Left kidney (tissue), 2 donors: ENCODE data around the gene ANG. TPM values are rescaled to one million over a fixed set of nuclear protein-coding genes. Genes with fewer than 3 reads are reported as not detected.
"Not testable (repeated sequence)": the region's sequence is repeated elsewhere in the genome, so short reads cannot be mapped to it uniquely, and the experiment has no call there.

Experiments
- DNase-seq: peaks from one replicate; pipeline ENCODE4 v3.0.0-alpha.2; 2013
- polyA plus RNA-seq: library from polyadenylated mRNA; unstranded; fragments of 120-200 nt; gene quantifications from one replicate; pipeline ENCODE4 v1.2.1, GENCODE V29; 2013; ENCODE audit not compliant: insufficient read length

Gene ANG
- polyA plus RNA-seq, 1 donor = 3.3 TPM

DNA sequence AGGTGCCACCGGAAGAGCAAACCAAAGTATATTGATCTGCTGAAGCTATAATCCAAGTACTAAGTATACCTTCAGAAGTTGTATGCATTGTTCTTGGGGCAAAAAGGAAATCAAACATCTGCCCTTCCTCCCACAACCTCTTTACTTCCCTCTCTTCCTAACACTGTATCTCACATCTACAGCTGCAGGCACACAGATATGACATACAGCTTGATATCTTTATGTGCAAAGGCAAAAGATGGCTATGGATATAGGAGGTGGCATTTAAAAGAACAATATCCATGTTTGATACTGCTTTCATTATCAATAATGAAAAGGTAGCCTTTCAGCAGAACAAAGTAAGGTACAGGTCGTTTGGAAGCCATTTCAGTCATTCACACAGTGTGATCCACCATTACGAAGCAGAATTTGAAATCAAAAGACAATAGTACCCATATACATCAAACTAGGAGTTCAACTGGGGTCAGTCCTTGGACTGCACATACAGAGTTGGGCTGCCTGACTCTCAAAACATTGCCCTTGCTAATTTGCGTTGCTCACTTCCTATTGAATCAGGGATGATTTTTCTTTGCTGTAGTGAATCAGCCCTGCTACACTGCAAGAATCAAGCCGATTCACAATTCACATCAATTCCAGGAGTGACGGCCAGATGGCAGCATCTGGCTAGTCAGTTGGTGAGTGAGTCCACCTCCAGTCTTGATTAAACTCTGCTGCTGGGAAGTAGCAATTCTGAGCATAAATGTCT lies 8.9 kb downstream of the ANG start:
- peak; percentile 75 for DNase-seq

DNA sequence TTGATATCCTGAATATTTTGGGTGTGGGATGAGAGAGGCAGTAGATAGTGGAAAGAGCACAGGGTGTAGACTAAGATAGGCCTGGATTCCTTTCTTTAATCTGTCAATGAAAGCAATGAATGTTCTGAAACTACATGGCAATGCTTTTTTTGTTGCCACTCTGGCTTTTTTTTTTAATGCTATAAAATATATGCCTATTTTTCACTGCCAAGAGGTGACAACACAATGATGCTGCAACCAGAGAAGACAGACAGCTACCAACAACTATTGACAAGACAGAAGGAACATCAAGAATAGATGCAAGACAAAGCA lies 9.4 kb downstream of the ANG start:
- no peak for DNase-seq

DNA sequence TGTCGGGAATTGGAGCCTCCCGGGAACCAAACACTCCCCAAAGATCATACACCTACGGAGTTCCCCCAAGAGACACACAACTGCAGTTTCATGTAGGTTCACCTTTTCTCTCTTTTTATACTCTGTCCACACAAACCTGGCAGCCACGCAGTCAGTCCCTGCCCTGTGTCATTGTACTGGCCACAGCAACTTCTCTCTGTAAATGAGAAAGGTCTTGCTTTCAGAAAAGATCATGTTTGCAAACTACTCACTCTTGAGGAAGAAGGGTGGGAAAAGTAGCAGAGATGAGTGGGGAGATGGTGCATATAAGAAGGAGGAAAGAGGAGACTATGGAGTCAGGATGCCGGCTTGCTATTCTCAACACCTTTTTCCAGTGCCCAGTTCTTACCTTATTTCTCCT lies 10.4 kb downstream of the ANG start:
- no peak for DNase-seq

DNA sequence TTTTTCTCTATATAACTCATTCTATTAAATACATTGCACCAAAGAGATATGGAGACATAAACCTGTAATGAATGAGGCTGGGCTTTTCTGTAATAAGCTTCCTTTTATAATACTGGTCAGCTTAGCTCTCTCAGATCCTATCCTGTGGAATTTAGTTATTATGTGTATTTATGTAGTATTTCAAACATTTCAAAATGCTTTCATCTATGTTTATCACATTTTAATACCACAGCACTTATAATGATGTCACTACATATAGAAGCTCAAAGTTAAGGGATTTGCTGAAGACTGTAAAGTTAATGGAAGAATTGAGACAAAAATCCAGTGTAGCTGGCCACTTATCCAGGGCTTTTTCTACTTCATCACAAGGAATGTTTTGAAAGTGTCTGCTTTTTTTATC lies 11.4 kb downstream of the ANG start:
- DNase-seq = no peak

DNA sequence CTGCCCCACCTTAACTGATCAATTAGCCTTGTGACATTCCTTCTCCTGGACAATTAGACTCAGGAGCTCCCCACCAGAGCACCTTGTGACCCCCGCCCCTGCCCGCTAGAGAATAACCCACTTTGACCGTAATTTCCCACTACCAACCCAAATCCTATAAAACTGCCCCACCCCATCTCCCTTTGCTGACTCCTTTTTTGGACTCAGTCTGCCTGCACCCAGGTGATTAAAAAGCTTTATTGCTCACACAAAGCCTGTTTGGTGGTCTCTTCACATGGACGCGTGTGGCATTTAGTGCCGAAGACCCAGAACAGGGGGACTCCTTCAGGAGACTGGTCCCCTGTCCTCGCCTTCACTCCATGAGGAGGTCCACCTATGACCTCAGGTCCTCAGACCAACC lies 12.4 kb downstream of the ANG start:
- DNase-seq = not testable (repeated sequence)

DNA sequence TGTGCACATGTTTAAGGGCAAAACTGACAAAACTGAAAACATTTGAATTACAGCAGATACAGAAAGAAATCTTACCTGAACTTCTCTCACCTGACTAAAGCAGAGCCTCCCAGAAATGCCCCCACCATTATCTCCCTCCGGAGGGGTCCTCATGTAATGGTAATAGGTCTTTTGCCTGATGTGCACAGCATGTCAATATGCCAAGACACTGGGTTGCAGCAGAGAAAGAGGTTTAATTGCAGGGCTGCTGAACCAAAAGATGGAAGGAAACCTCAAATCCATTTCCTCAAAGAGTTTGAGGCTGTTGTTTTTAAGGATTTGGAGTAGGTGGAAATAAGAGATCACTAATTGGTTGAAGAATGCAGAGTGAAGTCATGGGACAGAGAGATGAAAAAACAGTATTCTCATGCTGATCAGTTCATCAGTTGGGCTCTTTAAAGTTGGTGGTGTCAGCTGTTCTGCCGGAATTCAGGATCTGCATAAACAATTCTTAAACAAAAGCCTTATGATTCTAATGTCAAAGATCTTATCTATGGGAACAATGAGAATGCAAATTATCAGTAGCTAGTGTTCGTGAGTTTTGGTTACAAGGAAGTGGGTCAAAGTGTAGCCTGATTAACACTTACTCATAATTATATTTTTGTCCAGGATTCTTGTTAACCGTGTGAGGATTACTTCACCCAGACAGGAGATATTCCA lies 18.2 kb downstream of the ANG start:
- DNase-seq = no peak

DNA sequence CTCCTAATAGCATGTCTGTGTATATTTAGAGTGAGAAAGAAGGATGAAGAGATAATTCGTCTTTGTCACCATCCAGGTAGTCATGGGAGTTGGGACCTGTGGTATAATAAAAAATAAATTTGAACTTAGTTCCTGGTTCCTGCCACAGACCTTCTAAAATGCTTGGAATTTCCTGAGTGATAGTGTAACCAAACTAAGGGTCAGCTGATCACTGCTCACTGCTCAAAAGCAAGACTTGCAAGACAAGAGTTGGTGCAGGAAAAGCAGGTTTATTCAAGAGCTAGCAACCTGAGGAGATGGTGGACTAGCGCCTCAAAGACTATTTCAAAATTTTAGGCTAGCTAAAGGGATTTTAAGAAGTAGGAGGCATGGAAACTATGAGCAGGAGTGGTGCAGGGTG lies 19.1 kb downstream of the ANG start:
- DNase-seq = no peak

DNA sequence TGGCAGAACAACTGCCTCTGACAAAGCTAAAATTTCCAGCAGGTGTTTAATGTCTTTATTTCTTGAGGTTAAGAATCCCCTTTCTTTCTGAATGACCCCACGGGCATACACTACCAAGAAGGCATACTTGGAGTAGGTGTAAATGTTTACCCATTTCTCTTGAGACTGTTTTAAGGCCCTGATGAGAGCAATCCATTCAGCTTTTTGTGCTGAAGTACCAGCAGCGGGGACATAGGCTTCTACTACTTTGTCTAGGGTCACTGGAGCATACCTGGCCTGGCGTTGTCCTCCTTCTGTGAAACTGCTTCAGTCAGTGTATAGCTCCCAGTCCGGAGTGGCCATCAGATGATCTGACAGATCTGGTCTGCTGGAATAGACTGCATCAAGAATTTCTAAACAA lies 22.7 kb downstream of the ANG start:
- no peak for DNase-seq

DNA sequence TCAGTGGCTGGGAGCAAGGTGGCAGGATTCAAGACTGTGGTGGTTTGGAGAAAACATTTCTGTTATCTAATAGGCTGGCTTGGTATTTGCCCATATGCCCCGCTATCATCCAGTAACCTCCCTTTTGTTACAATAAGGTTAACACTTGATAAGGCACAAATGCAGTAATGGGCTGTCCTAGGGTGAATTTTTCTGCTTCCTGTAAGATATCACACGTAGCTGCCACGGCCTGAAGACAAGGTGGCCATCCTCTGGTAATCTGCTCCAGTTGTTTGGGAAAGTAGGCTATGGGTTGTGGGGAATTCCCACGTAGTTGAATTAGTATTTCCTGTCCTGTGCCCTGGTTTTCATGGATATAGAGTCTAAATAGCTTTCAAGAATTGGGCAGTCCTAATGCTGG lies 23.1 kb downstream of the ANG start:
- no peak for DNase-seq

DNA sequence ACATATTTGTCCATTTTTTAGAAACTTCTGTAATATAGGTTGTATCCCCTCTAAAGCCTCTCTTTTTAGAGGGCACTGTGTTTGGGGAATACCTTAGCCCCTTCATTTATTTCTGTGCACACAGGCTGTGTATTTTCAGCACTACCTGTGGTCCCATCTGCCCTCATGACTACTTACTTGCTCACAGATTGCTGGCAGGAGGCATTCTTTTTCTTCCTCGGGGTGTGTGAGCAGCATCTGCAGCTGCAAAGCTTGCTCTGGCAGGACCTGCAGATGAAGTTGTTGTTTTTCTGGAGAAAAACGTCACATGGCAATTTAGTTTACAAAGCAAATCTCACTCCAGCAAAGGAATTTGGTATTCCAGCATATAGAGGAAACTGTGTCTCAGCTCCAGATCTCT lies 24.3 kb downstream of the ANG start:
- DNase-seq = no peak

DNA sequence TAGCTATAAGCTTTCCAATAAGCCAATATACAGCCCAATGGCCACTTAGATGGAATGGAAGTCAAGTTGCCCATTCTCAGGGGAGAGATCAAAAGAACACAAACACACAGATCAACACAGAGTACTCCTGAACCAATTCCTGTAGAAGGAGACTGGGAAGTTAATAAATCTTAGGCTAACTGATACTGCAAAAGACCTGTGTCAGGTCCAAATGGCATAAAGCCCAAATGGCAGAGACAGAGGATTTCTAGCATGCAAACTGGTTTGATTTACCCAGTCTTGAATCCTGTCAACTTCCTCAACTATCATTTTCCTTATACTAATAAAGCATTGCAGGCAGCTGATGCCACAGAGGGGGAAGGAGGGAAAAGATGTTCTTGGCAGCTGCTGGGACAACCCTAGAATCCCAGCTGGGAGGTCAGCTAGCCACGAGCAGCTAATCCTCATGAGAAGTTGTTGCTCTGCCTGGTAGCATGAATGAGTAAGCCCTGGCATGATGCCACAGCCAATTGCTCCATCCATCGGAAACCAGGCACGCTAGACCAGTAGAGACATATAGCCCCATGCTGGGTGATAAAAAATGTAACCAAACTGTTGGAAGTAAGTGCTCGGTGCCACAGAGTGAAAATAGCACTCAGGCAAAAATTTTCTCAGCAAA lies 26.2 kb downstream of the ANG start:
- DNase-seq = no peak

DNA sequence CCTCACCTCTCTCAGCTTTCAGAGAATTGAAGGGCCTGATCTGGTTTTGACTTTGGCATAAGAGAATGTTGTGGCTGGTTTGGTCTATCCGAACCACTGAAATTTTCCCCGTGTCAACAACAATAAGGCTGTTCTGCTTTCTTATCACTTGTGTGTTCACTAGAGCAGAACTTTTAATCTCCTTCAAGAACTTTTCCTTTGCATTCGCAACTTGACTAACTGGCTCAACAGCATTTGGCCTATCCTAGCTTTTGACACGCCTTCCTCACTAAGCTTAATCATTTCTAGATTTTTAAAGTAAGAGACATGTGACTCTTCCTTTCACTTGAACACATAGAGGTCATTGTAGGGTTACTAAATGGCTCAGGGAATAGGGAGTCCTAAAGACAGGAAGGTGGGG lies 31.2 kb downstream of the ANG start:
- DNase-seq = peak; percentile 50

DNA sequence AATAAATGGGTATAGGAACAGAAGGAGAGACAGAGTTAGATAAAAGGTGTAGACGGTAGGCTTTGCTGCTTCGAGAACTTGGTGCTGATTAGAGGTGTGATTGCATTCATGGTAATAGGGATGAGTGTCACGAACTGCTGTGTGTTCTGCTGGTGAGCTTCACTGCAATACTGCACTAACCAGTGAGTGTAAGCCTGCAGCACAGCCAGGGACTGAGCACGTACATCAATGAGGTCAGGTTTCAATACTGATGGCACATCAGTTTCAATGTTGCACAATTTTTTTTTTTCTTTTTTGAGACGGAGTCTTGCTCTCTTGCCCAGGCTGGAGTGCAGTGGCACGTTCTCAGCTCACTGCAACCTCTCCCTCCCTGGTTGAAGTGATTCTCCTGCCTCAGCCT lies 32.2 kb downstream of the ANG start:
- DNase-seq = no peak

DNA sequence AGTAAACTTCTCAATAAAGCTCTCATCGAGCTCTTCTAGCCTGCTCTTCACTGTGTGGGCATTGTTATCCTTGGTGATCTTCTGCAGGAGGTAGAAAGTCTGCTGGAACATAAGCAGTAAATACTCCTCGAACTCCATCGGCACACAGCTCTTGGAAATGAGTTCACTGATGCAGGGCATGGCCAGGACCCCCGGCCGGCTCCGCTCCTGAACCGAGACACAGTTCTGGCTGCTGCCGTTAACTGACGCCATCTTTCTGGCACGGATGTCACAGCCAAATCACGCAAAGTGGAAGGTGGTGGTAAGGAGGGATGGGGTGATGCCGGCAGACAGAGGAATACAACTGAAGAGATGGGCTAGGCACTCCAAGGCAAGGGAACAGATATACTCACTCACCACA lies 33.5 kb downstream of the ANG start:
- no peak for DNase-seq

DNA sequence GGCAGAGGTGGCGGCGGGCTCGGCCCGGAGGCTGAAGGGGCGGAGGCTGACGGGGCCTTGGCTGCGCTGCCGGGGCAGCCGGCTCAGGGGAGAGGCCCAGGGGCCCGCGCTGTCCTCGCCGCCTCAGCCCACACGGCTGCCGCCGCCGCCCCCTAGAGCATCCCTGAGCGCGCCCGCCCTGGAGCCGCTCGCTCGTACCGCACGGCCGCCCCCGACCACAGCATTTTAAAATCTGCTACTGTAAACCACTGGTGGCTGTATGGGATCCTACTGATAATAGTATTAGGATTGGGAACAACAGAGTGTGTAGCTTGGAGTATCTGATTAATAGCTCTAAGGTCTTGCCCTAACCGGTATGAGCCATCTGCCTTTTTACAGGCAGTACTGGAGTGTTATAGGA lies 34.9 kb downstream of the ANG start:
- DNase-seq = no peak

DNA sequence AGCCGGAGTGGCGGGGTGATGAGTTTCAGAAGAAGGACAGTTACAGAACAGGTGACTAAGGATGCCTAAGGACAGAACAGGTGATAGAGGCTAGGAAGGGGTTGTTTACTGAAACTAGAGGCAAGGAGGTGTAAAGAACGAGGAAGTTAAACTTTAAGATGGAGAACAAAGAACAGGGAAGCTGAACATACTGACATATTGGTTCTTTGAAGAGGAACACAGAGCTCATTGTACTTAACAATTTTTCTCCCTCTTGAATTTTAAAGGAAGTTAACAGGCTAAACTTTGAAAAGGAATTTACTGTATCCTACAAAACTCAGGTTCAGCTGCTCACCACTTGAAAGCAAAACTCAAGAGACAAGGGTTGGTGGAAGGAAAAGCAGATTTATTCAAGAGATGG lies 37.6 kb downstream of the ANG start:
- DNase-seq = not testable (repeated sequence)

DNA sequence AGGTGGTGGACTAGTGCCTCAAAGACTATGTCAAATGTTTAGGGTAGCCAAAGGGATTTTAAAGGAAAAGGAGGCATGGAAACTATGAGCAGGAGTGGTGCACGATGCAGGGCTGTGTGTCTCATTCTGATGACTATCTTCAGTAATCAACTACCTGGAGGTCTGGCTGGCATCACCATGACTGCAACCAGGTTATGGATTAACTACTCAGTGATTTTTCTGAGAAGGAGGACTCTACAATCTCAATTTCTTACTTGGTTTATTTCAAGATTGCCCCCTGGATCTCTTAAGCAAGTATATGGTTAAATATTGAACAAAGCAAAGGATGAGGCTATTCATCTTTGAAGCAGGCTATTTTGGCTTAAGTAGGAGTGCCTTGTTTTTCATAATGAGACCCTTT lies 38.0 kb downstream of the ANG start:
- DNase-seq = no peak

DNA sequence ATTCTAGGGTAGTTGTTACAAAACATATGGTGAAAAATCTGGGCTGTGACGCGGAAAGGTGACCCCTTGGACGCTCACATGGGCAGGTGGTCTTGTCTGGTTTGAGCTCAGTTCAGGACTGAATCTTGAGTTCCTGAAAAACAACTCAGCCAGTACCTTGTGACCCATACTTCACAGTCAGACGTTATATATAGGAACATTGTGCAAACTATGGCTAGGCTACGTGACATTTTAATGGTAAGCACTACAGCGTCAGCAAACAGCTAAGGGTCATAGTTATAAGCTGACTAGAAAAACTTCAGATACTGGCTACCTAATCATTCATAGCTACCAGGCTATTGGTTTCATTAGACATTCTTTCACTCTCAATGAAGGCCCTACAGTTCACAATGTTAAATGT lies 42.3 kb downstream of the ANG start:
- no peak for DNase-seq

DNA sequence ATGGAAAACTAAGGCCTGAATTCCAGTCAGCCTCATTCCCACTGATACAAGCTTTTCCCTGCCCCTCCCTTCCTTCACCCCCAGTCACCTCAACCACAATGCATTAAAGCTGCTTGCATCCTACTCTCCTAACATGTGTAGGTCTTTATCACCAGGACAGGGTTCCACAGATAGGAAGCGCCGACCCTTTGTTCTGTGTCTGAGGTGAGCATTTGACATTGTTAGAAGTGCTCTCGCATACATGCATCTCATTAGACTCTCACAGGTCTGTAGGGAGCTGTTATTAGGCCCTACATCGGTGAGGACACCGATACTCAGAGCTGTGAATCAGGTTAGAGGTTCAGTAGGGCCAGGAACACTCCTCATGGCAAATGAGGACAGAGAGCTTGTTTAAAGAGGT lies 43.9 kb downstream of the ANG start:
- no peak for DNase-seq

DNA sequence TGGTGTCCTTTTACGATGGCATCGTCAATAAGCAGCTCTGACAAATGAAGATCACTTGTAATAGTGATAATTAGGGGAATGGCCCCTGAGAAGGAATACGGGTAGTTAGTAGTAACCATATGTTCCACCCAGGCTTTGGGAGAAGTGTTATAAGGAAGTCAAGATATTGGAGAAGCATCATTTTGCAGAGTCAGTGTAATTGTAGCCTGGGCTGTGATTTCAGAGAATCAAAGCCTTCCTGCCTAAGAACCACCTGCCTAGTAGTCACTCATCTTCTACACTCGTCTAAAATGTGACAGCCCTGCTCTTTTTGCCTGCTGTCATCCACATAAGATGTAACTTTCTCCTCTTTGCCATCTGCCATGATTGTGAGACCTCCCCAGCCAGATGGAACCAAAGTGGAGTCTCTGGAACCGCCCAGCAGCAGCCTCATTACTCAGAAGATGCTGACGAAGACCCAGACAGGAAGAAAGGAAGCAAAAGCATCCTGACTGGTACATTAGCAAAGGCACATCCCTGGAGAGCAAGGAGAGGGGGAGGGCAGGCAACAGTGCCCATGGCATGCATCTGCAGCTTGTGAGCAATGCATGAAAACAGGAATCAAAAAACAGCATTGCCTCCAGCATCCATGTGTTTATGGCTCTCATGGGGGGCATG lies 44.5 kb downstream of the ANG start:
- no peak for DNase-seq

DNA sequence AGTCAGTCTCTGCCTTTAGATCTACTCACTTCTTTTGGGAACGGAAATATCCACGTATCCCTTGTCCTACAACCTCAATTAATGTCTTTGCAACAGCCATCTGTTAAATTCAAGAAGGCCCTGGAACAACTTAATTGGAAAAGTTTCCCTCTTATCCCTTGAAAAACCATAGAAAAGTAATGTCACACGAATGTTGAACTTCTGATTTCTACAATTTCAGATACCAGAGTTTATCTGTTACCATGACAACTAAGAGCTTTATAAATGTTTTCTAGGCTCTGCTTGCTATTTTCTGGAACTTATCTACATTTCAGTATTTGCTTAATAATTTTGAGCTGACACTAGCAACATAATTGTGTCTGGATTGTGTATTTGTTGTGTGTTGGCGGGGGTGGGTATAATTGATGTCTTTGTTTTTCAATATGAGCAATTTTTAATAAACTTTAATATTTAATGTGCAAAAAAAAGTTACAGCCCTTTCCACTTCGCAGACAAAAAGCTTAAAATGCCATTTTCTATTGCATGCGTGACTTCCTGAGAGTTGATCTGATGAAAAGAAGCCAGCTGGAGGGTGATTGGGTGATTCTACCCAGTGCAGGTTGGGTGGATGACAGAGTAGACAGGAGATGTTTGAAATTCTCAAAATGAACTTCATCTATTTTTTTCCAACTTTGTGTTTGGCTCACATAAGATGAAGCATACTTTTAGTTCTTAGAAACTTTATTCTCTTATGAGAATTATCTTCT lies 45.3 kb downstream of the ANG start:
- DNase-seq = no peak

DNA sequence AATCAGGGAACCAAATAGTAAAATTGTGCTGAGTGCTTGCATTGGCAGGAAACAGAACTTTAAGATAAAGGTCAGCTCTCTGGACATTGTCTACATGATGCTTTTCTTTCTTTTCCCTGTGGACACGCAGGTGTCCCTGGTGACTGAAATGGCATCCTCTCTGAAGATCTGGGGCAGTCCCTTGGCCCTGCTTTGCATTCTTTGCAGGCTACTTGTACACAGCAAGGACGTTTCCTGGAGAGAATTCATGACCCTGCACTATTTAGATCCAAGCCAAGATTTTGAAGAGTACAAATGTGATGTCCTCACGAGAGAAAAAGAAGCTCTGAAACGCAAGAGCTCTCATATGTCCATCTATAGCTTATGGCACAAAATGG lies 45.9 kb downstream of the ANG start:
- DNase-seq = no peak

DNA sequence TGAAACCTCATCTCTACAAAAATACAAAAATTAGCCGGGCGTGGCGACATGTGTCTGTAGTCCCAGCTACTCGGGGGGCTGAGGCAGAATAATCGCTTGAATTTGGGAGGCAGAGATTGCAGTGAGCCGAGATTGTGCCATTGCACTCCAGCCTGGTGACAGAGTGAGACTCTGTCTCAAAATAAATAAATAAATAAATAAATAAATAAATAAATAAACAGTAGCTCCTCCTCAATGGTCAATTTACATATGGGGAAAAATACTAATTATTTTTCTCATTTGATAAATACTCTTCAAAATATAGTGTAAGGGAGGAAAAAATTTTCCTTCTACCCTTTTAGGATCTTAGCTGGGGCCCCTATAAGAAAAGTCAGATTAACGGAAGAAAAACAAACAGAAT lies 49.7 kb downstream of the ANG start:
- DNase-seq = not testable (repeated sequence)
